Measurements from ENCODE around the gene DNPEP.

DNA sequence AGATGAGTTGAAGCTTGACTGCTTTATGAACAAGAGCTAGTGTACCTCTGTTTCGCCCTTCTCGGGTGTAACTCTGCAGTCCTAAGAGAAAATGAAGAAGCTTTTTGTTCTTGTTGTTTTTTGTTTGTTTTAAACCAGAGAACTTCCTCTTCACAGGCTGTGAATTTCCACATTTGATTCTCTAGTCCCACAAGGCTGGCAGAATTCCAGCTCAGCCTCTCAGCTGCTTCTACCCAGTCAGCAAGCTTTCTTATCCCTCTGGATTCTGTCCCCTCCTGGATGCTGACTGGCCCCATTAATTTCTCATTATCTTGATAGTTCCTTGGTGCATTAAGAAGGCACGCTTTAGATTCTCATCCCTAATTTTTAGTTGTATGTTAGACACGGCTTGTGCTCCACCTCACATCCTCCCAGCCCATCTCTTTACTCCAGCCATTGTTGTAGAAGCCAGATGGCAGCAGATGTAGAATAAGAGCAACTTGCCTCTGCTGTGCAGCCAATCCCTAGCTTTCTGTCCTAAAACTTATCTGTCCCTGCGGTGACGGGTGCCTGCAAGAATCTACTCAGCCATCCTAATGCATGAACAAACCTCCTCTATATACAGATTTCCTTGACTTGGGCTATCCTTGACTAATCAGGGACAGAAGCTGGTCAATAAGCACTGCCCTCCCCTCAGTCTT is 42.8 kb downstream of the DNPEP start:
- TF ChIP-seq RFX5 (IDR thresholded peaks at IDR 0.05; ENCODE audit: low read depth, low read length) (no peak), POLR2A (IDR thresholded peaks at IDR 0.05; ENCODE audit: low read depth, low read length) (no peak), RCOR1 (IDR thresholded peaks at IDR 0.05; ENCODE audit: insufficient replicate concordance, low read length) (no peak), CEBPB (IDR thresholded peaks at IDR 0.05; ENCODE audit: low read depth, low read length) (no peak), SMC3 (IDR thresholded peaks at IDR 0.05; ENCODE audit: low read depth, low read length) (no peak), NFE2L2 (IDR thresholded peaks at IDR 0.05; ENCODE audit: low read depth, low read length) (no peak), MXI1 (IDR thresholded peaks at IDR 0.05; ENCODE audit: borderline replicate concordance, low read depth, low read length) (no peak), FOS (IDR thresholded peaks at IDR 0.05; ENCODE audit: low read depth, low read length) (no peak)
- TF ChIP-seq, protein P1, sequence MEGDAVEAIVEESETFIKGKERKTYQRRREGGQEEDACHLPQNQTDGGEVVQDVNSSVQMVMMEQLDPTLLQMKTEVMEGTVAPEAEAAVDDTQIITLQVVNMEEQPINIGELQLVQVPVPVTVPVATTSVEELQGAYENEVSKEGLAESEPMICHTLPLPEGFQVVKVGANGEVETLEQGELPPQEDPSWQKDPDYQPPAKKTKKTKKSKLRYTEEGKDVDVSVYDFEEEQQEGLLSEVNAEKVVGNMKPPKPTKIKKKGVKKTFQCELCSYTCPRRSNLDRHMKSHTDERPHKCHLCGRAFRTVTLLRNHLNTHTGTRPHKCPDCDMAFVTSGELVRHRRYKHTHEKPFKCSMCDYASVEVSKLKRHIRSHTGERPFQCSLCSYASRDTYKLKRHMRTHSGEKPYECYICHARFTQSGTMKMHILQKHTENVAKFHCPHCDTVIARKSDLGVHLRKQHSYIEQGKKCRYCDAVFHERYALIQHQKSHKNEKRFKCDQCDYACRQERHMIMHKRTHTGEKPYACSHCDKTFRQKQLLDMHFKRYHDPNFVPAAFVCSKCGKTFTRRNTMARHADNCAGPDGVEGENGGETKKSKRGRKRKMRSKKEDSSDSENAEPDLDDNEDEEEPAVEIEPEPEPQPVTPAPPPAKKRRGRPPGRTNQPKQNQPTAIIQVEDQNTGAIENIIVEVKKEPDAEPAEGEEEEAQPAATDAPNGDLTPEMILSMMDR (conservative IDR thresholded peaks at IDR 0.05; ENCODE audit: low read depth, low read length) = no peak
- TF ChIP-seq, protein P2, sequence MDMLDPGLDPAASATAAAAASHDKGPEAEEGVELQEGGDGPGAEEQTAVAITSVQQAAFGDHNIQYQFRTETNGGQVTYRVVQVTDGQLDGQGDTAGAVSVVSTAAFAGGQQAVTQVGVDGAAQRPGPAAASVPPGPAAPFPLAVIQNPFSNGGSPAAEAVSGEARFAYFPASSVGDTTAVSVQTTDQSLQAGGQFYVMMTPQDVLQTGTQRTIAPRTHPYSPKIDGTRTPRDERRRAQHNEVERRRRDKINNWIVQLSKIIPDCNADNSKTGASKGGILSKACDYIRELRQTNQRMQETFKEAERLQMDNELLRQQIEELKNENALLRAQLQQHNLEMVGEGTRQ (IDR thresholded peaks at IDR 0.05; ENCODE audit: low read depth, low read length) = no peak

Data from IMR-90 (cell line).